ENCODE measurements around the gene MARCHF7.
"Not testable (repeated sequence)": the region's sequence is repeated elsewhere in the genome, so short reads cannot be mapped to it uniquely, and the experiment has no call there.

The MARCHF7 gene

GRCh38 chr2:159745237-159745636 is 32.9 kb downstream of the MARCHF7 start:
- H3K27ac ChIP-seq (ENCODE audit: low read length); H3K9me3 ChIP-seq (ENCODE audit: control insufficient read depth in 1 of 2, low read length in 2 of 2); H3K27me3 ChIP-seq (ENCODE audit: low read depth, low read length); H3K4me3 ChIP-seq (ENCODE audit: low read depth in 1 of 2, low read length in 2 of 2); H3K4me1 ChIP-seq (ENCODE audit: control insufficient read depth in 1 of 2, insufficient read depth in 2 of 2, low read length in 2 of 2): not testable (repeated sequence)
- H3K36me3 ChIP-seq (ENCODE audit: control insufficient read depth in 1 of 2, insufficient read depth in 2 of 2, low read length in 2 of 2) = peaks cover 31 to 43% of the 10 kb centered on the region in 2 donors

GRCh38 chr2:159748089-159748488 is 35.8 kb downstream of the MARCHF7 start:
- Histone ChIP-seq H3K27ac (ENCODE audit: low read length) (no peak overlapping the region), H3K36me3 (ENCODE audit: control insufficient read depth in 1 of 2, insufficient read depth in 2 of 2, low read length in 2 of 2) (peaks cover 40 to 50% of the 10 kb centered on the region in 2 donors), H3K9me3 (ENCODE audit: control insufficient read depth in 1 of 2, low read length in 2 of 2) (no peaks in the 10 kb centered on the region), H3K27me3 (ENCODE audit: low read depth, low read length) (no peaks in the 10 kb centered on the region), H3K4me1 (ENCODE audit: control insufficient read depth in 1 of 2, insufficient read depth in 2 of 2, low read length in 2 of 2) (peaks cover 0 to 5% of the 10 kb centered on the region in 2 donors), H3K4me3 (ENCODE audit: low read depth in 1 of 2, low read length in 2 of 2) (no peak overlapping the region)

- Histone ChIP-seq H3K4me1 (ENCODE audit: control insufficient read depth in 1 of 2, insufficient read depth in 2 of 2, low read length in 2 of 2) (peaks cover 0 to 9% of the 10 kb centered on the region in 2 donors), H3K9me3 (ENCODE audit: control insufficient read depth in 1 of 2, low read length in 2 of 2) (no peaks in the 10 kb centered on the region), H3K27ac (ENCODE audit: low read length) (no peak overlapping the region), H3K36me3 (ENCODE audit: control insufficient read depth in 1 of 2, insufficient read depth in 2 of 2, low read length in 2 of 2) (peaks cover 30 to 39% of the 10 kb centered on the region in 2 donors), H3K27me3 (ENCODE audit: low read depth, low read length) (no peaks in the 10 kb centered on the region), H3K4me3 (ENCODE audit: low read depth in 1 of 2, low read length in 2 of 2) (no peak overlapping the region)
These were observed 38.6 kb downstream of the MARCHF7 start for GRCh38 chr2:159750873-159751272.

- H3K4me1 ChIP-seq (ENCODE audit: control insufficient read depth in 1 of 2, insufficient read depth in 2 of 2, low read length in 2 of 2) = peaks cover 0 to 9% of the 10 kb centered on the region in 2 donors
- H3K9me3 ChIP-seq (ENCODE audit: control insufficient read depth in 1 of 2, low read length in 2 of 2) = no peaks in the 10 kb centered on the region
- no peak overlapping the region for H3K27ac ChIP-seq (ENCODE audit: low read length)
- H3K36me3 ChIP-seq (ENCODE audit: control insufficient read depth in 1 of 2, insufficient read depth in 2 of 2, low read length in 2 of 2) = peaks cover 27 to 28% of the 10 kb centered on the region in 2 donors
- H3K4me3 ChIP-seq (ENCODE audit: low read depth in 1 of 2, low read length in 2 of 2) = no peak overlapping the region
- no peaks in the 10 kb centered on the region for H3K27me3 ChIP-seq (ENCODE audit: low read depth, low read length)
These were observed 41.5 kb downstream of the MARCHF7 start for GRCh38 chr2:159753797-159754196.

GRCh38 chr2:159755014-159755413 is 42.7 kb downstream of the MARCHF7 start:
- Histone ChIP-seq H3K27ac (ENCODE audit: low read length) (no peak overlapping the region), H3K36me3 (ENCODE audit: control insufficient read depth in 1 of 2, insufficient read depth in 2 of 2, low read length in 2 of 2) (peaks cover 29 to 39% of the 10 kb centered on the region in 2 donors), H3K4me3 (ENCODE audit: low read depth in 1 of 2, low read length in 2 of 2) (no peak overlapping the region)

GRCh38 chr2:159755788-159756187 is 43.5 kb downstream of the MARCHF7 start:
- Histone ChIP-seq H3K4me3 (ENCODE audit: low read depth in 1 of 2, low read length in 2 of 2) (no peak overlapping the region), H3K27ac (ENCODE audit: low read length) (no peak overlapping the region), H3K36me3 (ENCODE audit: control insufficient read depth in 1 of 2, insufficient read depth in 2 of 2, low read length in 2 of 2) (peaks cover 29 to 44% of the 10 kb centered on the region in 2 donors), H3K4me1 (ENCODE audit: control insufficient read depth in 1 of 2, insufficient read depth in 2 of 2, low read length in 2 of 2) (peaks cover 0 to 9% of the 10 kb centered on the region in 2 donors), H3K9me3 (ENCODE audit: control insufficient read depth in 1 of 2, low read length in 2 of 2) (no peaks in the 10 kb centered on the region), H3K27me3 (ENCODE audit: low read depth, low read length) (no peaks in the 10 kb centered on the region)

More at GRCh38 chr2:159755014-159755413, 42.7 kb downstream of the MARCHF7 start:
- no peaks in the 10 kb centered on the region for H3K9me3 ChIP-seq (ENCODE audit: control insufficient read depth in 1 of 2, low read length in 2 of 2)
- peaks cover 0 to 9% of the 10 kb centered on the region in 2 donors for H3K4me1 ChIP-seq (ENCODE audit: control insufficient read depth in 1 of 2, insufficient read depth in 2 of 2, low read length in 2 of 2)
- H3K27me3 ChIP-seq (ENCODE audit: low read depth, low read length) = no peaks in the 10 kb centered on the region

- no peaks in the 10 kb centered on the region for H3K9me3 ChIP-seq (ENCODE audit: control insufficient read depth in 1 of 2, low read length in 2 of 2)
- peaks cover 0 to 5% of the 10 kb centered on the region in 2 donors for H3K4me1 ChIP-seq (ENCODE audit: control insufficient read depth in 1 of 2, insufficient read depth in 2 of 2, low read length in 2 of 2)
- peaks cover 36 to 37% of the 10 kb centered on the region in 2 donors for H3K36me3 ChIP-seq (ENCODE audit: control insufficient read depth in 1 of 2, insufficient read depth in 2 of 2, low read length in 2 of 2)
- no peak overlapping the region for H3K4me3 ChIP-seq (ENCODE audit: low read depth in 1 of 2, low read length in 2 of 2)
- H3K27ac ChIP-seq (ENCODE audit: low read length) = no peak overlapping the region
- no peaks in the 10 kb centered on the region for H3K27me3 ChIP-seq (ENCODE audit: low read depth, low read length)
These were observed 45.9 kb downstream of the MARCHF7 start for GRCh38 chr2:159758239-159758638.

- H3K27ac ChIP-seq (ENCODE audit: low read length) = no peak overlapping the region
- no peaks in the 10 kb centered on the region for H3K27me3 ChIP-seq (ENCODE audit: low read depth, low read length)
- H3K4me1 ChIP-seq (ENCODE audit: control insufficient read depth in 1 of 2, insufficient read depth in 2 of 2, low read length in 2 of 2) = peaks cover 0 to 5% of the 10 kb centered on the region in 2 donors
- H3K4me3 ChIP-seq (ENCODE audit: low read depth in 1 of 2, low read length in 2 of 2) = no peak overlapping the region
- no peaks in the 10 kb centered on the region for H3K9me3 ChIP-seq (ENCODE audit: control insufficient read depth in 1 of 2, low read length in 2 of 2)
- peaks cover 36 to 41% of the 10 kb centered on the region in 2 donors for H3K36me3 ChIP-seq (ENCODE audit: control insufficient read depth in 1 of 2, insufficient read depth in 2 of 2, low read length in 2 of 2)
These were observed 46.4 kb downstream of the MARCHF7 start for GRCh38 chr2:159758686-159759085.

GRCh38 chr2:159759577-159759976 is 47.3 kb downstream of the MARCHF7 start:
- Histone ChIP-seq H3K4me3 (ENCODE audit: low read depth in 1 of 2, low read length in 2 of 2) (no peak overlapping the region), H3K4me1 (ENCODE audit: control insufficient read depth in 1 of 2, insufficient read depth in 2 of 2, low read length in 2 of 2) (peaks cover 0 to 5% of the 10 kb centered on the region in 2 donors), H3K27ac (ENCODE audit: low read length) (no peak overlapping the region), H3K27me3 (ENCODE audit: low read depth, low read length) (no peaks in the 10 kb centered on the region), H3K36me3 (ENCODE audit: control insufficient read depth in 1 of 2, insufficient read depth in 2 of 2, low read length in 2 of 2) (peaks cover 36 to 44% of the 10 kb centered on the region in 2 donors), H3K9me3 (ENCODE audit: control insufficient read depth in 1 of 2, low read length in 2 of 2) (no peaks in the 10 kb centered on the region)

GRCh38 chr2:159760326-159760725 is 48.0 kb downstream of the MARCHF7 start:
- Histone ChIP-seq H3K4me1 (ENCODE audit: control insufficient read depth in 1 of 2, insufficient read depth in 2 of 2, low read length in 2 of 2) (no peaks in the 10 kb centered on the region), H3K27me3 (ENCODE audit: low read depth, low read length) (no peaks in the 10 kb centered on the region), H3K36me3 (ENCODE audit: control insufficient read depth in 1 of 2, insufficient read depth in 2 of 2, low read length in 2 of 2) (peaks cover 40 to 48% of the 10 kb centered on the region in 2 donors), H3K4me3 (ENCODE audit: low read depth in 1 of 2, low read length in 2 of 2) (no peak overlapping the region), H3K27ac (ENCODE audit: low read length) (no peak overlapping the region), H3K9me3 (ENCODE audit: control insufficient read depth in 1 of 2, low read length in 2 of 2) (no peaks in the 10 kb centered on the region)

- Histone ChIP-seq H3K9me3 (ENCODE audit: control insufficient read depth in 1 of 2, low read length in 2 of 2) (no peaks in the 10 kb centered on the region), H3K27ac (ENCODE audit: low read length) (no peak overlapping the region), H3K4me1 (ENCODE audit: control insufficient read depth in 1 of 2, insufficient read depth in 2 of 2, low read length in 2 of 2) (no peaks in the 10 kb centered on the region), H3K36me3 (ENCODE audit: control insufficient read depth in 1 of 2, insufficient read depth in 2 of 2, low read length in 2 of 2) (peaks cover 37 to 51% of the 10 kb centered on the region in 2 donors), H3K27me3 (ENCODE audit: low read depth, low read length) (no peaks in the 10 kb centered on the region), H3K4me3 (ENCODE audit: low read depth in 1 of 2, low read length in 2 of 2) (no peak overlapping the region)
These were observed 49.8 kb downstream of the MARCHF7 start for GRCh38 chr2:159762075-159762474.

All from muscle layer of duodenum (tissue), 2 donors.